HG02870 (cell line): ENCODE data around the gene LIM2.

ENCODE experiments used
- ATAC-seq: cut with Tn5 transposase; IDR thresholded peaks from one replicate; pipeline ENCODE4 v1.9.1; 2021; ENCODE audit warnings: mild to moderate bottlenecking, moderate library complexity; ENCODE audit not compliant: unreplicated experiment

LIM2 gene

DNA sequence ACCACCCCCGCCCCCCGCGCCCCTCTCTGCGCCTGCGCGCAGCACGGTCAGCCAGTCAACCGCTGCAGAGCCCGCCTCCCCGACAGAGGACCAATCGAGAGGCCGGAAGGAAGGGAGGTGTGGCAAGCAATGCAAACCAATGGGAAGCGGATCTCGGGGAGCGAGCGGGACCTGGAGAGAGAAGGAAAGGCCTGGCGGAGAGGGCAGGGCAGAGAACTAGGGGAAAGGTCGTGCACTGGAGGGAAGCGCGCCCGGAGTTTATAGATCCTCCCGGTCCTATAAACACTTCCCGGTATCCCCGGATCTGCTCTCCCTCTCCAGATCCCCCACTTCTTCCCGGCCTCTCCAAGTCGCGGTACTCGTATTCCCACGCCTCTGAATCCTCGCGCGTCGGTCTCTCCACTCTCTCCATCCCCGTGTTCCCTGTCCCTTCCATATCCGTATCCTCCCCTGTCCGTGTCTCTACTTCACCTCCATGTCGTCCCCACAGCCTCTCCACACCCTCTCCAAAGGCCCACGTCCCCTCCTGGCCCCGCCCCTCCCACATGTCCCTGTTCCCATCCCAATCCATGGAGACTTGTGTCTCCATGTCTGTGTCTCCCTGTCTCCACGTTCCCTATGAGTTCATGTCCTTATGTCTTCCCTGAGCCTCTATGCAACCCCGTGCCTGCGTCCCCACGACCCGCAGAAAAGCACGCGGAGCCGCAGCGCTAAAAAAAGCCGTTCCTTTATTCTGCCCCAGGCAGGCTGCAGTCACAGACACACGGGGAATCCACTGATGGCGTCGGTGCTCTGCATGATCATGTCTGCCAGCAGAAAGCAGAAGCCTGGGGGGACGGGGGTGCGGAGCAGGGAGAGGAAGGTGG, 21.2 kb downstream of the LIM2 start:
- peak; percentile 49 for ATAC-seq

DNA sequence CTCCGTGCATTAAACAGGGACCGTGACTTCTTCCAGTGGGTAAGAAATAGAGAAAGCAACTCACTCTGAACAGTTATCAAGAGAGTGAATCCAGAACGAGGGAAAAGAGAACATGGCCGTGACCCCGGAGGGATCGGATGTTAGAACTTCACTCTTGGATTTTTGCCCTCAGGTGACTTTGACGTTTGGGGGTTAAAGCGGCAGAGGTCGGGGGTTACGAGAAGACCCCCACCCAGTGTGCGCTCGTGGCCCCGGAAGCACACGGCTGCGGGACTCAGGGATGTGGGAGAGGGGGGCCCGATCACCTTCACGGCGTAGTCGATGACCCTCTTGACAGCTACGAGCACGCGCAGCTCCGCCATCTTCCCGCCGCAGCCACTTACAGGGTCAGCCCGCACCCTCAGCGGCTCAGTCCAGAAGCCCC, 21.8 kb downstream of the LIM2 start, which contains the start of gene ETFB:
TSS of gene ETFB (minus strand) at position 424 of the 424 bp plus-strand sequence. CDS start at position 362, 62 bp downstream.
- ATAC-seq = no peak

DNA sequence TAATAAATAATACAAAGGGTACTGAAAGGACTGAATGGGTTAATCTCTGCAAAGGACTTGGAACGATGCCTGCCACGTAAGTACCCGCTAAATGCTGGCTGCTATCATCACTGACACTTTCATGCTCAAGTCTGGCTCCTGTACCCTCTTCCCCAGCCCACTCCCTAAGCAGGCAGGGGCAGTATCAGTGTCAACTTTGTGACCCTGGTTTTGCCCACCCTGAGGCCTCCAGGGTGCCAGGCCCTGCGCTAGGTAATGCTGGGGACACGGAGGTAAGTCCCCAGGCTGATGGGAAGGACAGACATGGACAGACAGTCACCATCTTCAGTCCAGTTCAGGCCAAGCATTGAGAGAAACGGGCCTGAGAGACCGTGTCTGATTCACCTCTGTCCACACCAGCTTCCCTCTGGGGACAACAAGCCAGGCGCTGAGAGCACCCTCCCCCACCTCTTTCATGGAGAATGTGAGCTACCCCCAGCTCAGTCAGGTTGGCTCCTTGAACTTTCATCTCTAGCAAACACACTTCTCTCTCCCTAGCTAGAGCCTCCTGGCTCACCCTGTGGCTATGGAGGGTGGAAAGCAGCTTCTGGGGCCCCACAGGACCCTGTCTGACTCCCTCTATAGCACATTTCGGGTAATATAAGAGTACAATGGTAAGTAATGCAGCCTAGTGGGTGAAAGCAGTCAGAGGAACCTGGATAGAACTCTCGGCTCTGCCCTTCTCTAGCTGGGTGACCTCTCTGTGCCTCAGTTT, 22.4 kb downstream of the LIM2 start:
- ATAC-seq = no peak

DNA sequence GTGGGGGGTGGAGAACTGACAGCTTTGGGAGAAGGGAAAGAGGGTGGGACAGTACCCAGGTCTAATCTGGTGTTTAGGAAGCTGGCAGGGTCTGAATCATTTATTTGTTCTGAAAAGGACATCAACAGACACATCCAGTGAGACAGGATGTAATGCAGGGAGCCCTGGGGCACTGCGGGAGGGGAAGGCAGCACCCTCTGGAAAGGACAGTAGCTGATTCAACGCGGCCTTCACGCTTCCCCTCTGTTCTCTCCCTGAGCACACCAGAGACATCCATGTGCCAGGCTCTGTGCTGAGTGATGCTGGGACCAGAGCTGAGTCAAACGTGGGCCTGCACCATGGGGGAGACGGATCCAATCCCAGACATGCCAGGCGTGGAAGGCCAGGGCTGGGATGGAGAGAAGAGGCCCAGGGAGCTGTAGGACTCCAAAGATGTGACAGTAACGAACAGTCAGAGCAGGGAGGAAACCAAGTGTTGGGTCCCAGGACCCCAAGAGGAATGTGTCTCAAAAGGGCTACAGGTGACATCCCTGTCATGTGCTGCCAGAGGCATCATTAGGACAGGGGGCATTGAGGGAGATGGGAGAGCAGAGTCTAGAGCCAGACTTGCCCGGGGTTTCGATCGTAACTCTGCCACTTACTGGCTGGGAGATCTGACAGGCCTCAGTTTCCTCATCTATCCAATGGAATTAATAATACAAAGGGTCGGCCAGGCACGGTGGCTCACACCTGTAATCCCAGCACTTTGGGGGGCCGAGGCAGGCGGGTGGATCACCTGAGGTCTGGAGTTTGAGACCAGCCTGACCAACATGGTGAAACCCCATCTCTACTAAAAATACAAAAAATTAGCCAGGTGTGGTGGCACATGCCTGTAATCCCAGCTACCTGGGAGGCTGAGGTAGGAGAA, 23.3 kb downstream of the LIM2 start:
- ATAC-seq = no peak

DNA sequence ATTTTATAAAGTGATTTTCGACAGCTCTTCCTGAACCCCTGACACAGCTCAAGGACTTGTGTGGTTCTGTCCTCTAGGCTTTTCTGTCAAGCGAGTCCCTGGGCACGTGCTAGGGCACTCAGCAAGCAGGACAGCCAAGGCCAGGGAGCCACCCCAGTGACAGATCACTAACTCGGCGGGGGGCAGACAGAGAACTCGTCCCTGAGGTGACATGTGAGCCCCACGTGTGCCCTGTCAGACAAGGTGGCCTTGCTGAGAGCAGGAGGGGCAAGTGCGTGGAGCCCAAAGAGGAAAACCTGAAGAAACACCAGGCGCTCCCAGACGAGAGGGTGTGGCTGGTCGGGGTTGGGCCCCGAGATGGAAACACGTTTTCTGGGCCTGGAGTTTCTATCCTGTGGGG, 26.5 kb downstream of the LIM2 start:
- no peak for ATAC-seq

DNA sequence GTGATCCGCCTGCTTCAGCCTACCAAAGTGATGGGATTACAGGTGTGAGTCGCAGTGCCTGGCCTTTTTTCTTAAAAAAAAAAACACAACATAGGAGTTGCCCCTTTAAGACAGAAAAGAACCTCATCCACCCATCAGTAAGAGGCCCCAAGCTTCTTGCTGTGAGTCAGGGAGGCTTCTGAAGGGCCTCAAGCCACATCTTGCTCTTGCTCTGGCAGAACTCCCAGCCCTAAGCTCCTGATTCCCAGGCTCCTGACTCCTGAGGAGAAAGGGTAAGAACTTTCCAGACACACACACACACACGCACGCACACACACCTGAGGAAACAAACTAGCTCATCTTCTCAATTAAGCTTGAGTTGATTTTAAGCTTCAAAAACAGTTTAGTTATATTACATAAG, 28.5 kb downstream of the LIM2 start:
- ATAC-seq = no peak

DNA sequence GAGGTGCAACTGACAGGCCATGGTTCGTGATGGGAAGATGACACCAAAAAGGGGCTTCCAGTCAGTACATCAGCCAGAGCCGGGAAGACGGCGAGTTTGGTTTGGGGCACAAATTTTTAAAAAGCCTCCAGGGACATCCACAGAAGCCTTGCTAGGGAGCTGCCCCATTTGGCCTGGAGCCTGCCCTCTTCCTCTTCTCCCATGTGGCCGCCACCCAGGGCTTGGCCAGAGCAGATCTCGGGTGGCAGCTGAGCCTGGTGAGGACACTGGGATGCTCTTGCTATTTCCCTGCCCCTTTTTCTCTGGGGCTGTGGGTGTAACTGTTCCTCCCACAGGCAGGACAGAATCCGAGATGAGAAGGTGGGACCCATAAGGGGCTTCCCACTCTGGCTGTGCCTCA, 29.8 kb downstream of the LIM2 start:
- ATAC-seq = no peak

DNA sequence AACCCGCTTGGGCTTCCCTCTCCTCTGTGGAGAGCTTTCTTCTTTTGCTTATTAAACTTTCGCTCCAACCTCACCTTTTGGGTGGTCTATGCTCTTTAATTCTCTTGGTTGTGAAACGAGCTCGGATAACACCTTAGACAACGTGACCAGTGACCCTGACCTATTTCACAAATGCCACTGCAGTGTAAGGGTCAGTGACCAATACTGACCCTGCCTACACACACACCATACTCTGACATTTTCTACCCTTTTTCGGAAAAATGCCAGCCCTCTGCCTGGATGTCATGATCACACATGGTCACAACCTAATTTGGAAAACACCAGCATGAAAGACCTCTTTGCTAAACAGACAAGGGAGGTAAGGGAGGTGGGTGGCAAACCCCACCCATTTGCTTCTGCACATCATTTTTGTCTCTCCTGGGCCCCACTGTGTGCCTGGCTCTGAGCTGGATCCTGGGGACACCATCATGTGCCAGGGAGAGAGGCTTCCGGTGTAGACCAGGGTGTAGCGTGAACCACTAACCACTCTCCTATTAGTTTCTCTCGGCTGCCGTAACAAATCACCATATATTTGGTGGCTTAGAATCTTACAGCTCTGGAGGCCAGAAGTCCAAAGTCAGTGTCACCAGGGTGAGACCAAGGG, 31.5 kb downstream of the LIM2 start:
- no peak for ATAC-seq

DNA sequence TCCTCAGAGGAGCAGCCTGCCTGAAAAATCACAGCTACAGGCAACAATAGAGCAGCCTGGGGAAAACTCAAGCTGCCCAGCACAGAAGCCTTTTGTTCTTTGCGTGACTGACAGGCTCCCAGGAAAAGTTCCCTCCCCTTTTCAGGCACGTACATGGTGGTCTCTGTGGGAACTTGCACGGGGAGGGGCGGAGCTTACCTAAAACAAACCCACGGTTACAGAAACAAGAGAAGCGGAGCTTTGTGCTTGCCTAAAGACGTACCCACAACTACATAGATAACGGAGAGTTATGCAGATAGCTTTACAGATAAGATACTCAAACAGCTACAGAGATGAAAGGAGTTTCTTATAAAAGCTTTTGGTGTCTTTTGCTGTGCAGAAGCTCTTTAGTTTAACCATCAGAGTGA, 33.0 kb downstream of the LIM2 start:
- ATAC-seq = no peak

DNA sequence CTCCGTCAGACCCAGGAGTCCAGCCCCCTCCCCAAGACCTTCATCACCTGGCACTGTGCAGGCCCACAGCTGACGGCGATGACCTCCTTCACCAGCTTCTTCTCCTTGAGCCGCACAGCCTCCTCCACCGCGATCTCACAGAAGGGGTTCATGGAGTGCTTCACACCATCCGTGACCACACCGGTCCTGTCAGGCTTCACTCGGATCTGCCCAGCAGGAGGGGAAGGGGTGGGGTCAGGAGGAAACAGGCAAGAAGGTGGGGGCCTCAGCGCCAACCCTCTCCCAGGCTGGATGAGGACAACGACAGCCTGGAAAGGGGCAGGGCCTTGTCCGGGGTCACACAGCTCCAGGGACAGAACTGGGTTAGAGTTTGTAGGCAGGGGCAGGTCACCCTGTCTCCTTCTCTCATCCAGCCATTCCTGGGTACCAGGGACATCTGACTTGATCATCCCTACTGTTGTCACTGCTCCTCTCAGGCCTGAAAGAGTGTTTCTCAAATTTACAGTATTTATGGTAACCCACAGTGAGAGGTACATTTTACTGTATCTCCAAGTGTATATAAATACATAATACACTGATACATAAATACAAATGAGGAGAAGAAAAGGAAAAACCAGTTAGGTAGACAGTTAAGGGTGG, 33.6 kb downstream of the LIM2 start:
- no peak for ATAC-seq

DNA sequence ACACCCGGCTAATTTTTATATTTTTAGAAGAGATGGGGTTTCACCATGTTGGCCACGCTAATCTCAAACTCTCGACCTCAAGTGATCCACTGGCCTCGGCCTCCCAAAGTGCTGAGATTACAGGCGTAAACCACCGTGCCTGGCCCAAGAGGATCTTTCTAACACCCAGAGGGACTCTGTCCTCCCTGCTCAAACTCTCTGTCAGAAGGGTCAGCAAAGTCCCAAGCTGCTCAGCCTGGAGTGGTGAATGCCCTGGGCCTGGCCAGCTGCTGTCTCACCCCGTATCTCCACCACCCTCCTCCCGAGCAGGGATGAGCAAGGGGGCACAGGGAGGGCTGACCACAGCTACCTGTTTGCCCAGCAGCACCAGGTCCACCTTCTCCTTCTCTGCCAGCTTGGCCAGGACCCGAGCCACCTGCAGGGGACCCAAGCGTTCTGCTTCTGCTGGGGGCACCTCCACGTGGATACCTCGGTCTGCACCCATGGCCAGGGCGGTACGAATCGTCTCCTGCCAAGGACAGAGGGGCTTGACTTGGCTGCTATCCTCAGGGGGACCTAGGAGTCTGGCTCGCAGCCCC, 34.9 kb downstream of the LIM2 start:
- no peak for ATAC-seq

DNA sequence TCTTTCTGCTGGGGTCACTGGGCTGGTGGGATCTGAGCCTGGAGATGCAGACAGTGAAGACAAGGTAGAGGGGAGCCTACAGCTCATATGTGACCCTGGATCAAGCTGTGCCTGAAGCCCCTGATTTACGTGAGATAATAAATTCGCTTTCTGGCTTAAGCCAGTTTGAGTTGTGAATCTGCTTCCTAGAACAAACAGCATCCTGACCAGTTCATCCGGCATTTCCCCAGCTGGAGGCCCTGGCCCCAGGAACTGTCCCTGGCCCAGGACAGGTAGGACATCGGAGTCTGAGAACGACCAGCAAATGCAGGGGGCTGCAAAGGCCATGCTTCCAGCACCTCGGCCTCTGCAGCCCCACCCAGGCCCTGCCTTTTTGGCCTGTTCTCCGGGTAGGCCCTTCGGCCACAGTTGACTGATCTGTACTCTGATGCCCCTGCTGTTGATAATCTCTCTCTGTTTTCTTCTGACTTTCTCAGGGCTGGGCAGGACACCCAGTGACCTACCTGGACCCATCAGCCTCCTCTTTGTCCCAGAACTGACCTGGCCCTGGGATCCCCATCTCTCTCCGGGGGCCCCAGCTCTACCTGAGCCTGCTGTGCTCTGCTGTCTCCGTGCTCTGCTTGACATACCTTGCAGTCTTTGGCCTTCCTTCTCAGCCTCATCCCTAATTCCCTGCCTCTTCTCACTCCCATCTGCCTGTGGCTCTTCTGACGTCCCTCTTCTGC, 36.3 kb downstream of the LIM2 start:
- no peak for ATAC-seq

DNA sequence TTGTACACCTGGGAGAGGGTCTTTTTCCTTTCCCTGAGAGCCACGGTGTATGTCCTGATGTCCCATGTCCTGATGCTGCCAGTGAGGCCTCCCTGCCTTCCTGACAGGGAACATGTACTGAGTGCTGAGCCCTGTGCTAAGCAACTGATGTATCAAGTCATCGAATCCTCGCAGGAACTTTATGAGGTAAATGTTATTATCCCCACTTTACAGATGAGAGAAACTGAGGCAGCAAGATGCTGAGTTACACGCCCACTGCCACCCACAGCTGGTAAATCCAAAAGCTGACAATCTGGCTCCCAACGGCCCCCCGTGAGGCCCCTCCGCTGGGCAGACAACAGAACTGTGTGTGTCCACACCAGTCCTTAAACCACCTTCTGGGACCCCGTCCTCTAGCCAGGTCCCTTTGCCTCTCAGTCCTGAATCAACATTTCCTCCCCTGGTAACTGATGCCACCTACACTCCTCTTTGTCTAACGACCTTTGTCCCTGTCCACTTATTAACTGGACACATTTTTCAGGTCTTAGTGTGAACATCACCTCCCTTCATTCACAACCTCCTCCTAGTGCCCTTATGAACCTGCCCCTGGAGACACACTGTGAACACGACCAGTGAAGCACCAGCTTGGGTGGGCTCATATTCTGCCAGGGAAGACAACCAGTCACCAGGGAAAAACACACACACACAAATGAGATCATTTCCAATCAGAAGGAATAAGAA, 40.4 kb downstream of the LIM2 start:
- ATAC-seq = no peak

DNA sequence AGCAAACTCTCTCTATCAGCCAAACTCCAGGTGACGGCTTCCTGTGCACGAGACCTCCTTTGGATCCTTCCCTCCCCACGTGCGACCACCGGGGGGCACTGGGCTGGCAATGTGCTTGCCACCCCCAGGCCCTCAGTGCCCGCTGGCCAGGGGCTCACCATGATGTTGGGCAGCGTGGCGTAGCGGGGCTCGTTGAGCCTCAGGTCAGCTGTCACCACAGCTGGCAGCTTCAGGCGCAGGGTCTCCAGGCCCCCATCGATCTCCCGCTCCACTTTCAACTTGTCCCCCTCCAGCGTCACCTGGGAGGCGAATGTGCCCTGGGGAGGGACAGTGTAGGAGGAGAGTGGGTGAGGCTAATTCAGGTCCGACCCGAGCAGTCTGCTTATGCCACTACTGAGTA, 41.0 kb downstream of the LIM2 start:
- no peak for ATAC-seq

DNA sequence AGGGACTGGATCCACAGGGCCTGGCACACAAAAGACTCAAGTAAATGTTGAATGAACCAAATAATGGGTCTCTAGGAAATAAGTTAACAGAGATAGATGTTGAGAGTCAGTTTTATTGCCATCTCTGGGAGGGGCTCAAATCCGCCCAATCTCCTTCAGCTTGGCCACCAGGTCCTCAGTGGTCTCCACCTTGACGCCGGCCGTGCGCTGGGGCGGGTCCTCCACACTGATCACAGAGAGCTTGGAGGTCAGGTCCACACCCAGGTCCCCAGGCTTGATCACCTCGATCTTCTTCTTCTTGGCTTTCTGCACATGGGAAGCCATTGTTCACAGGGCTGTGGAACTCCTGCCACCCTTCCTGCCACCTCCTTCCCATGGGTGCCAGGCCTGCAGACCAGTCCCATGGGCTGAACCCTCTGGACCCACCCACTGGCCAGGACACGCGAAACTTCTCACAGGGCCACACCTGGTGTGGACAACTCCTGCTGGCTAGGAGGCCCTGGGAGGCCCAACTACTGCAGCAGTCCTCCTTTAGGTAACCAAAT, 42.6 kb downstream of the LIM2 start:
- no peak for ATAC-seq

DNA sequence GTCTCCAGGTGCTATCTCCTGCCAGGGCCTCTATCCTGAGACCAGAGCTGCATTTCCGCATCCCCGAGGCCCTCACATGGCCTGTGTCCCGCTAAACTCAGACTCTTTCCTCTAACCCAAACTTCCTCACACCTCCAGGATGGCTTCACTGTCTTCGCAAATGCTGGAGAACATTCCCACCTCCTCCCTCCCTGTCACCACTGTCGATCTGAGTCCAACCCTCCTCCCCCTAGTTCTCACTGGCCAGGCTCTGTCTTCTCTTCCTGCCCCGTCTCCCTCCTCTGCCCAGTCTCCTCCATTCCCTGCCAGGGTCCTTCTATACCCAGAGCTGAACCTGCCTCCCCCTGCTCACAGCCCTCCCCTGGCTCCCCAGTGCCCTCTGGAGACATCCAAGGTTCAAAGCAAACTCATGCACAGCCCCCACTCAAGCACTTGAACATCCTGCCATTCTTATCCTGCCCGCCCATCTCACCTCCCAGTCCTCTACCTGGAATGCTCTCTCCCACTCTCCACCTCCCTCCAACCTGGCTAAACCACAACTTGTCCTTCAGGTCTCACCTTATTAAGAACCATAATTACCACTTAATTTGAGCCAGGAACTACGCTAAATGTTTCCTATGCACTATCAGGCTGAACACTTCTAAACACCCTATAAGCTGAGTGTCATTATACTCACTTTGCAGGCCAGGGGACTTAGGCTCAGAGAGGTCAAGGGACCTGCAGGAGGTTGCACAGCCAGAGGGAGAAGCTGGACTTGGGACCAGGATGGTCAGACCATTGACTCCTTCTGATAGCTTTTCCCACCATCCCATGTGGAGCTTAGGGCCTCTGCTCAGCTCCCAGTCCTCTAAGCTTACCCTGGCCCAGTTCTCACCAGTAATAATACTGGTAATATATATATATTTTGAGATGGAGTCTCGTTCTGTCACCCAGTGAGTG, 44.9 kb downstream of the LIM2 start:
- ATAC-seq = no peak

DNA sequence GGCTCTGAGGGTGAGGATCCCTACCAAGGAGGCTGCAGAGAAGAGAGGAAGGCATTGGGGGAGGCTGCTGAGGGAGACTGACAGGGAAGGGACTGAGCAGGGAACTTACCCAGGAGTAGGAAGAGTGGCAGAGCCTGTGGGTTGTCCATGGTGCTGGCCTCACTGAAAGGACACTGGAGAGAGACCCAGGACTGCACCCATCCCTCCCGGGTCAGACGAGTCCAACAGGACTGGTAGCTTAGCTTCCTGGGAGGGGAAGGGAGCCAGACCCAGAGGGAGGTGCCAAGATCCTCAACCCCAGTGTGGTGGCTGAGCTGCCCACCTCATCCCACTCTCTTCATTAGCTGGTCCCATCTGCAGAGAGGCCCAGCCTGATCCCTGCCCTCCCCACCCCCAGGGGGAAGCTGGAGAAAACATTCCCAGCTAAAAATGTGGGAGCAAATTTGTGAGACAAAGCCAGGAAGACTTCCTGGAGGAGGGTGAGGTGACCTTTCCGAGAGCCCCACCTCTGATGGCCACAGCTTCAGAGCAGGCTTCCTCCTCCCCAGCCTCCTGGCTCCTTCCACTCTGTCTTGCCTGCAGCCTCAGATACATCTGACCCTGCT, 45.7 kb downstream of the LIM2 start, which contains the start of gene VSIG10L:
TSS of gene VSIG10L (minus strand) at position 164 of the 605 bp plus-strand sequence. CDS start at position 149, 15 bp downstream.
- no peak for ATAC-seq
